LNCaP clone FGC (cell line): ENCODE data around the gene ORAI2.
"Not testable (repeated sequence)": the region's sequence is repeated elsewhere in the genome, so short reads cannot be mapped to it uniquely, and the experiment has no call there.

Experiments
- DNase-seq: peaks from one replicate; pipeline ENCODE4 v3.0.0-alpha.2; 2011; ENCODE audit warnings: low read depth
- H3K4me3 ChIP-seq: 2 replicates; pipeline ENCODE4 v1.5.1; 2011; ENCODE audit warnings: mild to moderate bottlenecking, low read depth, low read length, control low read depth
- TF ChIP-seq, protein P1 (sequence below): IDR thresholded peaks from 2 replicates; pipeline ENCODE4 v1.5.1; 2012; ENCODE audit warnings: mild to moderate bottlenecking; ENCODE audit not compliant: control insufficient read depth, insufficient read depth; ENCODE audit errors: extremely low read depth

ORAI2 gene

DNA sequence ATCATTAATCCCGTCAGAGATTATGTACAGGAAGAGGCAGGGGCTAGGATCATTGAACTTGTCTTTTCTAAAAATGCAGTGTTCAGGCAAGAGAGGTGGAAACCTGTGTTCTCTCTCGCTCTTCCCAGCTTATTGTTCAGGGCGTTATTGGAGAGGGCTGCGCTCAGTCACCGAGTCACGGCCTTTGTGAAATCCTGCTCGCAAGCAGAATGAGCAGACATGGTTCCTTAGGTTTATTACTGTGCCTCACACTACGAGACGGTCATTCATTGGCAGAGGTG is 37.8 kb upstream of the ORAI2 start:
- TF ChIP-seq, protein P1, sequence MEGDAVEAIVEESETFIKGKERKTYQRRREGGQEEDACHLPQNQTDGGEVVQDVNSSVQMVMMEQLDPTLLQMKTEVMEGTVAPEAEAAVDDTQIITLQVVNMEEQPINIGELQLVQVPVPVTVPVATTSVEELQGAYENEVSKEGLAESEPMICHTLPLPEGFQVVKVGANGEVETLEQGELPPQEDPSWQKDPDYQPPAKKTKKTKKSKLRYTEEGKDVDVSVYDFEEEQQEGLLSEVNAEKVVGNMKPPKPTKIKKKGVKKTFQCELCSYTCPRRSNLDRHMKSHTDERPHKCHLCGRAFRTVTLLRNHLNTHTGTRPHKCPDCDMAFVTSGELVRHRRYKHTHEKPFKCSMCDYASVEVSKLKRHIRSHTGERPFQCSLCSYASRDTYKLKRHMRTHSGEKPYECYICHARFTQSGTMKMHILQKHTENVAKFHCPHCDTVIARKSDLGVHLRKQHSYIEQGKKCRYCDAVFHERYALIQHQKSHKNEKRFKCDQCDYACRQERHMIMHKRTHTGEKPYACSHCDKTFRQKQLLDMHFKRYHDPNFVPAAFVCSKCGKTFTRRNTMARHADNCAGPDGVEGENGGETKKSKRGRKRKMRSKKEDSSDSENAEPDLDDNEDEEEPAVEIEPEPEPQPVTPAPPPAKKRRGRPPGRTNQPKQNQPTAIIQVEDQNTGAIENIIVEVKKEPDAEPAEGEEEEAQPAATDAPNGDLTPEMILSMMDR: no peak

DNA sequence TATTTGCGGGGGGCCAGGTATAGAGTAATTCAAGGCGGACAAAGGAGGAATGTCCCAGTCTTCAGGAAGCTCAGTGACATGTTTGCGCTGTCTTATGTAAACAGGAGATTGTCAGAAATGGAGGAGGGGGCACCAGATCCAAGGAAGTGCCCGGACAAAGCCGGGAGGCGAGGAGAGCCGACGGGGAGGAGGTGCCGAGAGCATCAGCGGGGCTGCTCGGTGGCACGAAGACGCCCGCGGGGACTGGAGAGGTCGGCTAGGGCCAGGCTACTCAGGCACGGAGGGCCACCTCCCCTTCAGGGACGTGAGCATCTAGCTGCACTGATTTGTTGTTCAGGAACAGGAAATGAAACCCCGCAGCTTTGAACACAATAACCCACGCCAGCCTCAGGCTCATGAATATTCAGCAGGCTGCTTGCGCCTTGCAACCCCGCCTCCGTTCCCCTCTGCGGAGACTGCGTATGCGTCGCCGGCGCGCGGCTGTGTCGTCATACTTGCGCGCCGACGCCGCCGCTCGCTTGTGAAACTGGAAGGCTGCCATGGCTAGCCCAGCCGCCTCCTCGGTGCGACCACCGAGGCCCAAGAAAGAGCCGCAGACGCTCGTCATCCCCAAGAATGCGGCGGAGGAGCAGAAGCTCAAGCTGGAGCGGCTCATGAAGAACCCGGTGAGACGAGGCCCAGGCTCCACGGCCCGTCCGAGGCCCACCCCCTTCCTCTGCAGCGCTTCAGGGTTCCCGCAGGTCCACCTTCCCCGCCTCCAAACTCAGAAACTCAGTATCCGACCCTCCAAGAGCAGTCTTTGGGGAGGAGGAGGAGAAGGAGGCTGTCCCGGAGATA is 37.3 kb upstream of the ORAI2 start, which contains the start of gene PRKRIP1:
Gene PRKRIP1, plus strand, starts transcription at position 491 of the 837 bp plus-strand sequence. Its CDS starts 49 bp downstream, at position 540.
- TF ChIP-seq, protein P1: no peak
- DNase-seq: peak; percentile 94
- peak within 1 kb of the TSS; percentile 100 for H3K4me3 ChIP-seq

More for the DNA sequence above, 37.8 kb upstream of the ORAI2 start:
- peak overlapping the region; percentile 100 for H3K4me3 ChIP-seq
- no peak for DNase-seq

DNA sequence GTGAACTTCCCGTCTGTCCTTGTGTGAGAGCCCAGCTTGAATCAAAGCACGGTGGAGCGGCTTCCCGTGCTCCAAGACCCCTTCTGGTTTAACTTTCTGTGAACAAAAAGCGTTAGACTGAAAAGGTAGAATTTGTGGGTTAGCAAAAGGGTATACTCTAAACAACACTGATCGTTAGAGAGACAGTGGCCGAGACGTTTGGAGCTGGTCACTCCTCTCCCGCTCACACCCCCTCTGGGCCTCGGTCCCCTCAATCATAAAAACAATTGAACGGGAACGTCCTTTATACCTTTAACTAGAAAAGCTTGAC is 36.7 kb upstream of the ORAI2 start:
- H3K4me3 ChIP-seq: peak overlapping the region; percentile 100
- TF ChIP-seq, protein P1: no peak
- DNase-seq: no peak

DNA sequence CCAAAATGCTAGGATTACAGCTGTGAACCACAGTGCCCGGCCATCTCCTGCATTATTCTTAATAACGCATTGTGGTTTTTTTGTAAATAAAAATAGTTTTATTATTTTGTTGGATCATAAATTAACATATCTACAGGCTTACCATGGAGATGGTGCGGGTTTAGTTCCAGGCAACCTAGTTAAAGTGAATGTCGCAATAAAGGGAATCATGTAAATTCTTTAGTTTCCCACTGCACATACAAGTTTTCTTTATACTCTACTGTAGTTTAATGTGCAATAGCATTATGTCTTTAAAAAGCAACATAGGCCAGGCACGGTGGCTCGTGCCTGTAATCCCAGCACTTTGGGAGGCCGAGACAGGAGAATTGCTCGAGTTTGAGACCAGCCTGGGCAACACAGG is 34.8 kb upstream of the ORAI2 start:
- H3K4me3 ChIP-seq: no peak overlapping the region
- no peak for DNase-seq
- TF ChIP-seq, protein P1: no peak

DNA sequence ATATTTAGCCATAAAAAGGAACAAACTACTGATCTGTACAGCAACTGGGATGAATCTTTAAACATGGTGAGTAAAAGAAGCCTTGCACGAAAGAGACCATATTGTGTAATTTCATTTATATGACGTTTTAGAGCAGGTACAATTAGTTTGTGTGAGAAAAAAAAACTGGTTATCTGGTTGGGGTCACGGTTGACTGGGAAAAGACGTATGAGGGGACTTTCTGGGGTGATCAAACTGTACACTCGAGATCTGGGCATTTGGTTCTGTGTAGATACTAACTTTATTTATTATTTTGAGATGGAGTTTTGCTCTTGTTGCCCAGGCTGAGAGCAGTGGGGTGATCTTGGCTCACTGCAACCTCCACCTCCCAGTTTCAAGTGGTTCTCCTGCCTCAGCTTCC is 33.0 kb upstream of the ORAI2 start:
- TF ChIP-seq, protein P1: no peak
- no peak for DNase-seq
- H3K4me3 ChIP-seq: no peak overlapping the region

DNA sequence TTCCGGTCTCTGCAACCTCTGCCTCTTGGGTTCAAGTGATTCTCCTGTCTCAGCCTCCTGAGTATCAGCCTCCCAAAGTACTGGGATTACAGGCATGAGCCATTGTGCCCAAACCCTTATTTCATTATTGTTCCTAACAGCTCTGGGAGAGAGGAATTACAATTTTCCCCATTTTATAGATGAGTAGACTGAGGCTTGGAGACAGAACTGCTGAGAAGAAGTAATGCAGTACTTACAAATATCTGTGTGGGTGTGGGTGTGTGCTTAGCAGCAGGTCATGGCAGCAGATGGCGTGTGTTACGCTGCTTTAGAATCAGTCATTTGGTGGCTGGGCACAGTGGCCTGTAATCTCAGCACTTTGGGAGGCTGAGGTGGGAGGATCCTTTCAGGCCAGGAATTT is 29.8 kb upstream of the ORAI2 start:
- no peak for DNase-seq
- no peak overlapping the region for H3K4me3 ChIP-seq
- TF ChIP-seq, protein P1: no peak

DNA sequence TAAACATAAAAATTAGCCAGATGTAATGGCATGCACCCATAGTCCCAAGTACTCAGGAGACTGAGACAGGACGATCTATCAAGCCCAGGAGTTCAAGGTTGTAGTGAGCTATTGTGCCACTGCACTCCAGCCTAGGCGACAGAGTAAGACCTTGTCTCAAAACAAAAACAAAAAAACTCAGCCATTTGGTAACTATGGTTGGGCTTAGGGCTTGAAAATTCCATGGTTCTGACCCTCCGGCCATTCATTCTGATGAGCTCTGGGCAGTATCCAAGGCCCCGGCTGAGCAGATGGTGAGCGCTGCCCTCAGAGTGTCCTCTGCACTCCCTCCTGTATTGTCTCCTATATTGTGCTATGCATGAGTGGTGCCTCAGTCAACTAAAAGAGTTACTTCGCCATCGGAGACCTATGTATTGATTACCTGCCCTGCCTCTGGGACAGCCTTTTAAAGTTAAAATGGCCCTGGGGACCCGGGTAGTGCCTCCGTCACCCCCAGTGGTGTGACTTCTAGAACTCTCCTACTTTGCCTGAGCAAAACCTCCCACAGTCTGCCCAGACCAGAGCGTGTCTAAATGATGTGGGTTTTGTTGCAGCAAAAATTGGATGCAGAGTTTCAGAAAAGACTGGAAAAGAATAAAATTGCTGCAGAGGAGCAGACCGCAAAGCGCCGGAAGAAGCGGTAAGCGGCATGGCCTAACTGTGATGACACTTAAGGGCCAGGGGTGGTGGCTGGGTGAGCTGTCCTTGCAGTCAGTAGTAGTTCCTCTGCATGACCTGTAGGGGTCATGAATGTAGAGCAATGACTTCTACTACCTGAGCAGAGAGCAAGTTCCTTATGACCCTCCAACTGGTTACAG is 29.1 kb upstream of the ORAI2 start:
- H3K4me3 ChIP-seq: no peak overlapping the region
- TF ChIP-seq, protein P1: peak; percentile 70
- no peak for DNase-seq

DNA sequence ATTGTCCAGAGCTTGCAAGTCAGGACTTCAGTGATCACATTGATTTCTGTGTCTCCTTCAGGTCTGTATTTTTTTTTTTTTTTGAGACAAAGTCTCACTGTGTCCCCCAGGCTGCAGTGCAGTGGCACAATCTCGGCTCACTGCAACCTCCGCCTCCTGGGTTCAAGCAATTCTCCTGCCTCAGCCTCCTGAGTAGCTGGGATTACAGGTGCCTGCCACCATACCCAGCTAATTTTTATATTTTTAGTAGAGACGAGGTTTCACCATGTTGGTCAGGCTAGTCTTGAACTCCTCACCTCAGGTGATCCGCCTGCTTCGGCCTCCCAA is 28.6 kb upstream of the ORAI2 start:
- not testable (repeated sequence) for DNase-seq, H3K4me3 ChIP-seq
